Measurements from ENCODE around the gene PAPPA.

GRCh38 chr9:116416421-116416820 lies 262.8 kb downstream of the PAPPA start:
- no peak for TF ChIP-seq EZH2 (IDR thresholded peaks at IDR 0.05)
- no peak for TF ChIP-seq EZH2phosphoT487 (IDR thresholded peaks at IDR 0.05)

All from neural progenitor cell (in vitro differentiated cells).